Thyroid gland (tissue), 4 donors: Measurements from ENCODE around the gene FLT1. TPM values are rescaled to one million over a fixed set of nuclear protein-coding genes. Genes with fewer than 3 reads are reported as not detected.

Experiments used
- DNase-seq, 2 donors: peaks; one replicate each; pipeline ENCODE4 v3.0.0-alpha.2; 2019
- H3K27ac ChIP-seq, 3 donors: fragments of 200-600 bp; sonication (generic); 1 replicate in 2 of 3; 2 replicates in 1 of 3; pipeline ENCODE4 v1.5.1; 2016 to 2019; ENCODE audit warnings: mild to moderate bottlenecking in 1 of 3, moderate library complexity in 1 of 3
- H3K27me3 ChIP-seq: fragments of 200-600 bp; sonication (generic); one replicate; pipeline ENCODE4 v1.5.1; 2019
- H3K36me3 ChIP-seq, 2 donors: fragments of 200-600 bp; sonication (generic); one replicate each; pipeline ENCODE4 v1.5.1; 2016 to 2019
- H3K4me1 ChIP-seq, 2 donors: fragments of 200-600 bp; sonication (generic); one replicate each; pipeline ENCODE4 v1.5.1; 2017 to 2019
- H3K4me3 ChIP-seq, 3 donors: fragments of 200-600 bp; sonication (generic); replicated peaks in 1 of 3; 1 replicate in 2 of 3; 2 replicates in 1 of 3; pipeline ENCODE4 v1.5.1; 2016; ENCODE audit warnings: mild to moderate bottlenecking in 1 of 3
- H3K9me3 ChIP-seq: fragments of 200-600 bp; sonication (generic); one replicate; pipeline ENCODE4 v1.5.1; 2017
- CTCF ChIP-seq, 6 experiments: fragments of 200-600 bp in 3 of 6; fragments of 450-650 bp in 3 of 6; sonication (generic) in 3 of 6; IDR thresholded peaks; one replicate each; pipeline ENCODE4 v1.5.1; 2016 to 2019; ENCODE audit warnings: antibody characterized with exemption in 6 of 6, mild to moderate bottlenecking in 2 of 6, inconsistent platforms in 1 of 6, moderate library complexity in 1 of 6
- POLR2A ChIP-seq, 2 donors: fragments of 450-650 bp; IDR thresholded peaks; one replicate each; pipeline ENCODE4 v1.6.1; 2017; ENCODE audit warnings: antibody characterized with exemption in 2 of 2, mild to moderate bottlenecking in 2 of 2, moderate library complexity in 1 of 2
- WGBS, 2 donors: methylation state at CpG; one replicate each; pipeline ENCODE4 v1.1.5; 2017; 5-methylcytosine and 5-hydroxymethylcytosine counted together
- intact Hi-C: fragments of 100-400 bp; cut with DNase I; formaldehyde crosslinking; loops from one replicate; pipeline ENCODE4 v1.15.1; 2023
- total RNA-seq, 4 donors: library from RNA; depleted of rRNA; stranded (reverse); fragments of >200 nt; gene quantifications; one replicate each; pipeline ENCODE4 v1.2.3, GENCODE V29; 2016

FLT1 gene
- total RNA-seq, 4 donors from 2014 or later, result 23.4 to 132 (median 44.4) TPM

GRCh38 chr13:28425793-28426192 is 69.1 kb downstream of the FLT1 start:
- 50 to 54% methylated on average over 1 of the region's 1 CpG for WGBS, 2 donors
- Histone ChIP-seq H3K9me3 (no peaks in the 10 kb centered on the region), H3K36me3 (no peaks in the 10 kb centered on the region), H3K4me3 (no peak overlapping the region), H3K27me3 (no peaks in the 10 kb centered on the region), H3K27ac (no peak overlapping the region), H3K4me1 (no peaks in the 10 kb centered on the region)
- TF ChIP-seq POLR2A (IDR thresholded peaks at IDR 0.05) (no peak), CTCF (IDR thresholded peaks at IDR 0.05) (no peak)
- intact Hi-C loops, result no loop called here
- DNase-seq, result no peak

- Histone ChIP-seq H3K27me3 (no peaks in the 10 kb centered on the region), H3K9me3 (no peaks in the 10 kb centered on the region), H3K27ac (no peak overlapping the region), H3K36me3 (no peaks in the 10 kb centered on the region), H3K4me3 (no peak overlapping the region), H3K4me1 (no peaks in the 10 kb centered on the region)
- TF ChIP-seq CTCF (IDR thresholded peaks at IDR 0.05) (no peak), POLR2A (IDR thresholded peaks at IDR 0.05) (no peak)
- DNase-seq, result no peak
- intact Hi-C loops, result no loop called here
- WGBS, 2 donors, result 96 to 97% methylated on average over 4 of the region's 4 CpGs
Measured at GRCh38 chr13:28424541-28424940, 70.4 kb downstream of the FLT1 start.

GRCh38 chr13:28423010-28423409 is 71.9 kb downstream of the FLT1 start:
- TF ChIP-seq CTCF (IDR thresholded peaks at IDR 0.05), result no peak
- TF ChIP-seq POLR2A (IDR thresholded peaks at IDR 0.05), result no peak
- Histone ChIP-seq H3K4me1 (no peaks in the 10 kb centered on the region), H3K4me3 (no peak overlapping the region), H3K36me3 (no peaks in the 10 kb centered on the region), H3K27ac (no peak overlapping the region), H3K27me3 (no peaks in the 10 kb centered on the region), H3K9me3 (no peaks in the 10 kb centered on the region)
- no peak for DNase-seq
- 59 to 71% methylated on average over 5 of the region's 5 CpGs for WGBS, 2 donors
- intact Hi-C loops, result no loop called here

- no peak for DNase-seq
- intact Hi-C loops, result no loop called here
- TF ChIP-seq CTCF (IDR thresholded peaks at IDR 0.05), result no peak
- no peak for TF ChIP-seq POLR2A (IDR thresholded peaks at IDR 0.05)
- Histone ChIP-seq H3K27ac (no peak overlapping the region), H3K9me3 (no peaks in the 10 kb centered on the region), H3K36me3 (no peaks in the 10 kb centered on the region), H3K4me3 (no peak overlapping the region), H3K4me1 (no peaks in the 10 kb centered on the region), H3K27me3 (no peaks in the 10 kb centered on the region)
- WGBS, 2 donors, result 82 to 85% methylated on average over 7 of the region's 7 CpGs
Measured at GRCh38 chr13:28421676-28422410, 73.1 kb downstream of the FLT1 start.

GRCh38 chr13:28420704-28421103 is 74.2 kb downstream of the FLT1 start:
- intact Hi-C loops, result no loop called here
- 79 to 82% methylated on average over 4 of the region's 4 CpGs for WGBS, 2 donors

More at GRCh38 chr13:28420704-28421103, 74.2 kb downstream of the FLT1 start:
- H3K27ac ChIP-seq, result no peak overlapping the region
- H3K27me3 ChIP-seq, result no peaks in the 10 kb centered on the region
- H3K9me3 ChIP-seq, result no peaks in the 10 kb centered on the region
- TF ChIP-seq CTCF (IDR thresholded peaks at IDR 0.05), result no peak
- TF ChIP-seq POLR2A (IDR thresholded peaks at IDR 0.05), result no peak
- no peaks in the 10 kb centered on the region for H3K4me1 ChIP-seq
- H3K4me3 ChIP-seq, result no peak overlapping the region
- DNase-seq, result no peak
- H3K36me3 ChIP-seq, result no peaks in the 10 kb centered on the region
